HK-2 (cell line): Measurements from ENCODE around the gene PRPF18.

Source experiments
- DNase-seq: peaks from one replicate; pipeline ENCODE4 v3.0.0-alpha.2; 2018; ENCODE audit not compliant: unreplicated experiment

Gene PRPF18

GRCh38 chr10:13669182-13669855, 82.6 kb downstream of the PRPF18 start:
- DNase-seq: no peak

- DNase-seq: no peak
Observed at GRCh38 chr10:13669901-13670300, 83.1 kb downstream of the PRPF18 start.

- DNase-seq: no peak
Observed at GRCh38 chr10:13670311-13670710, 83.5 kb downstream of the PRPF18 start.

GRCh38 chr10:13671904-13672303, 85.1 kb downstream of the PRPF18 start:
- no peak for DNase-seq

- DNase-seq: no peak
Observed at GRCh38 chr10:13672548-13672947, 85.8 kb downstream of the PRPF18 start.

- no peak for DNase-seq
Observed at GRCh38 chr10:13673156-13673555, 86.4 kb downstream of the PRPF18 start.

- no peak for DNase-seq
Observed at GRCh38 chr10:13674645-13675588, 88.2 kb downstream of the PRPF18 start.

- no peak for DNase-seq
Observed at GRCh38 chr10:13678101-13678843, 91.5 kb downstream of the PRPF18 start.
